ENCODE data around the gene KRTAP20-3. TPM values are rescaled to one million over a fixed set of nuclear protein-coding genes. Genes with fewer than 3 reads are reported as not detected.

Gene KRTAP20-3
- total RNA-seq, 1 experiment from 2014 or later, result not detected

DNA sequence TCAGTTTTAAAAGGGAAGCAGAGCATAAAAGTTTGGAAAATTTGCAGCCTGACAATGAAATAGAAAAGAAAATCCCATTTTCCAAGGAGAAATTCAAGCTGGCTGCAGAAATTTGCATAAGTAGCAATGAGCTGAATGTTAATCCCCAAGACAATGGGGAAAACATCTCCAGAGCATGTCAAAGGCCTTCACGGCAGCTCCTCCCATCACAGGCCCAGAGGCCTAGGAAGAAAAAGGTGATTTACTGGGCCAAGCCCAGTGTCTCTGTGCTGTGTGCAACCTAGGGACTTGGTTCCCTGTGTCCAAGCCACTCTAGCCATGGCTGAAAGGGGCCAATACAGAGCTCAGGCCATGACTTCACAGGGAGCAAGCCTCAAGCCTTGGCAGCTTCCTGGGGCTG, 26.1 kb downstream of the KRTAP20-3 start:
- Histone ChIP-seq H3K27me3 (ENCODE audit: control insufficient read depth, insufficient read depth, low read length) (no peaks in the 10 kb centered on the region), H3K36me3 (ENCODE audit: control insufficient read depth, insufficient read depth, low read length) (no peaks in the 10 kb centered on the region), H3K27ac (ENCODE audit: low read length) (no peak overlapping the region), H3K4me1 (ENCODE audit: control insufficient read depth, insufficient read depth, low read length) (no peaks in the 10 kb centered on the region), H3K9me3 (ENCODE audit: control insufficient read depth, insufficient read depth, low read depth, low read length) (no peaks in the 10 kb centered on the region), H3K4me3 (ENCODE audit: low read depth in 2 of 2, low read length in 2 of 2) (no peak overlapping the region)
- intact Hi-C loops (cut with micrococcal nuclease; ENCODE audit: unreplicated experiment), result no loop called here
- CTCF ChIA-PET, result no interaction called here
- BruUV-seq (replicated peaks), result no TSS peak
- DNase-seq (ENCODE audit: low read depth, low spot score) (no peak), ATAC-seq (no peak)
- in situ Hi-C loops (cut with HindIII; ENCODE audit: low pct_unique_long_range_greater_than_20kb, low sequenced_read_pairs), result no loop called here
- TF ChIP-seq POLR2AphosphoS5 (IDR thresholded peaks at IDR 0.05; ENCODE audit: low read depth, low read length) (no peak), SIN3A (IDR thresholded peaks at IDR 0.05; ENCODE audit: borderline replicate concordance, insufficient read depth, low read depth, low read length) (no peak), TCF7L2 (IDR thresholded peaks at IDR 0.05; ENCODE audit: low read depth, low read length) (no peak)
- TF ChIP-seq, protein P1, sequence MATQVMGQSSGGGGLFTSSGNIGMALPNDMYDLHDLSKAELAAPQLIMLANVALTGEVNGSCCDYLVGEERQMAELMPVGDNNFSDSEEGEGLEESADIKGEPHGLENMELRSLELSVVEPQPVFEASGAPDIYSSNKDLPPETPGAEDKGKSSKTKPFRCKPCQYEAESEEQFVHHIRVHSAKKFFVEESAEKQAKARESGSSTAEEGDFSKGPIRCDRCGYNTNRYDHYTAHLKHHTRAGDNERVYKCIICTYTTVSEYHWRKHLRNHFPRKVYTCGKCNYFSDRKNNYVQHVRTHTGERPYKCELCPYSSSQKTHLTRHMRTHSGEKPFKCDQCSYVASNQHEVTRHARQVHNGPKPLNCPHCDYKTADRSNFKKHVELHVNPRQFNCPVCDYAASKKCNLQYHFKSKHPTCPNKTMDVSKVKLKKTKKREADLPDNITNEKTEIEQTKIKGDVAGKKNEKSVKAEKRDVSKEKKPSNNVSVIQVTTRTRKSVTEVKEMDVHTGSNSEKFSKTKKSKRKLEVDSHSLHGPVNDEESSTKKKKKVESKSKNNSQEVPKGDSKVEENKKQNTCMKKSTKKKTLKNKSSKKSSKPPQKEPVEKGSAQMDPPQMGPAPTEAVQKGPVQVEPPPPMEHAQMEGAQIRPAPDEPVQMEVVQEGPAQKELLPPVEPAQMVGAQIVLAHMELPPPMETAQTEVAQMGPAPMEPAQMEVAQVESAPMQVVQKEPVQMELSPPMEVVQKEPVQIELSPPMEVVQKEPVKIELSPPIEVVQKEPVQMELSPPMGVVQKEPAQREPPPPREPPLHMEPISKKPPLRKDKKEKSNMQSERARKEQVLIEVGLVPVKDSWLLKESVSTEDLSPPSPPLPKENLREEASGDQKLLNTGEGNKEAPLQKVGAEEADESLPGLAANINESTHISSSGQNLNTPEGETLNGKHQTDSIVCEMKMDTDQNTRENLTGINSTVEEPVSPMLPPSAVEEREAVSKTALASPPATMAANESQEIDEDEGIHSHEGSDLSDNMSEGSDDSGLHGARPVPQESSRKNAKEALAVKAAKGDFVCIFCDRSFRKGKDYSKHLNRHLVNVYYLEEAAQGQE (IDR thresholded peaks at IDR 0.05; ENCODE audit: insufficient read depth in 1 of 2, low read depth in 2 of 2, low read length in 1 of 2), result no peak
- TF ChIP-seq, protein P2, sequence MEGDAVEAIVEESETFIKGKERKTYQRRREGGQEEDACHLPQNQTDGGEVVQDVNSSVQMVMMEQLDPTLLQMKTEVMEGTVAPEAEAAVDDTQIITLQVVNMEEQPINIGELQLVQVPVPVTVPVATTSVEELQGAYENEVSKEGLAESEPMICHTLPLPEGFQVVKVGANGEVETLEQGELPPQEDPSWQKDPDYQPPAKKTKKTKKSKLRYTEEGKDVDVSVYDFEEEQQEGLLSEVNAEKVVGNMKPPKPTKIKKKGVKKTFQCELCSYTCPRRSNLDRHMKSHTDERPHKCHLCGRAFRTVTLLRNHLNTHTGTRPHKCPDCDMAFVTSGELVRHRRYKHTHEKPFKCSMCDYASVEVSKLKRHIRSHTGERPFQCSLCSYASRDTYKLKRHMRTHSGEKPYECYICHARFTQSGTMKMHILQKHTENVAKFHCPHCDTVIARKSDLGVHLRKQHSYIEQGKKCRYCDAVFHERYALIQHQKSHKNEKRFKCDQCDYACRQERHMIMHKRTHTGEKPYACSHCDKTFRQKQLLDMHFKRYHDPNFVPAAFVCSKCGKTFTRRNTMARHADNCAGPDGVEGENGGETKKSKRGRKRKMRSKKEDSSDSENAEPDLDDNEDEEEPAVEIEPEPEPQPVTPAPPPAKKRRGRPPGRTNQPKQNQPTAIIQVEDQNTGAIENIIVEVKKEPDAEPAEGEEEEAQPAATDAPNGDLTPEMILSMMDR (IDR thresholded peaks at IDR 0.05), result no peak
- POLR2A ChIA-PET, result no interaction called here

- no peaks in the 10 kb centered on the region for H3K36me3 ChIP-seq (ENCODE audit: control insufficient read depth, insufficient read depth, low read length)
- ChIA-PET CTCF (no interaction called here), POLR2A (no interaction called here)
- in situ Hi-C loops (cut with HindIII; ENCODE audit: low pct_unique_long_range_greater_than_20kb, low sequenced_read_pairs) (no loop called here), intact Hi-C loops (cut with micrococcal nuclease; ENCODE audit: unreplicated experiment) (no loop called here)
- no peak for ATAC-seq
- no peak overlapping the region for H3K27ac ChIP-seq (ENCODE audit: low read length)
- no peak overlapping the region for H3K4me3 ChIP-seq (ENCODE audit: low read depth in 2 of 2, low read length in 2 of 2)
- no peak for DNase-seq (ENCODE audit: low read depth, low spot score)
- no peaks in the 10 kb centered on the region for H3K4me1 ChIP-seq (ENCODE audit: control insufficient read depth, insufficient read depth, low read length)
- H3K9me3 ChIP-seq (ENCODE audit: control insufficient read depth, insufficient read depth, low read depth, low read length), result no peaks in the 10 kb centered on the region
- TF ChIP-seq SIN3A (IDR thresholded peaks at IDR 0.05; ENCODE audit: borderline replicate concordance, insufficient read depth, low read depth, low read length) (no peak), TCF7L2 (IDR thresholded peaks at IDR 0.05; ENCODE audit: low read depth, low read length) (no peak), POLR2AphosphoS5 (IDR thresholded peaks at IDR 0.05; ENCODE audit: low read depth, low read length) (no peak)
- TF ChIP-seq, protein P1 (IDR thresholded peaks at IDR 0.05; ENCODE audit: insufficient read depth in 1 of 2, low read depth in 2 of 2, low read length in 1 of 2), result no peak
- TF ChIP-seq, protein P2 (IDR thresholded peaks at IDR 0.05), result no peak
- BruUV-seq (replicated peaks), result no TSS peak
- H3K27me3 ChIP-seq (ENCODE audit: control insufficient read depth, insufficient read depth, low read length), result no peaks in the 10 kb centered on the region
Measured at GRCh38 chr21:30672985-30673650, 30.5 kb downstream of the KRTAP20-3 start.
